ENCODE results near the gene DNAJC5. TPM values are rescaled to one million over a fixed set of nuclear protein-coding genes. Genes with fewer than 3 reads are reported as not detected.
"Not testable (repeated sequence)": the region's sequence is repeated elsewhere in the genome, so short reads cannot be mapped to it uniquely, and the experiment has no call there.

Gene DNAJC5
- polyA plus RNA-seq, 1 donor = 32.6 TPM

DNA sequence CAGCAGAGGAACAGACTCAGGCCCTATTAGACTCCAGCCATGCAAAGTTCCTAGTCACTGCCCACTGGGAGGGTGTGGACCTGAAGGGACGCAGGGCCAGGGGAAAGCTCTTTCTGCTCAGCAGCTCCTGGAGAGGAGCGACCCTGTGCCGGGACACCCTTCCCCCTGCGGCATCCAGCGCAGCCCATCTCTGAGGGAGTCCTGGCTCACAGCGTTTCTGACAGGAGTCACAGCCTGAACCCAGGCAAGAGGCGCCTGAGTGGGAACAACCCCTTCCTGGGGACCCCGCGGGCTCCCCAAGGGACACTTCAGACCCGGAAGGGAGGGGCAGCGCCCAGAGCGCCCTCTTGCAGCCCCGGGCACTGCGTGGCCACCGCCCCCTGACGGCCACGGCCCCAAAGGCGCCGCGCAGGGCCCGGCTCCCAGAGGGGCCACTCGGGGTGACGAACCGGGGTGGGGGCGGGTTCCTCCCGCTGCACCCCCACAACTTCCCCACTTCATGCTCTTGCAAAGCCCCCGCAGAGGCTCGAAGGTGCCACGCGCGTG, 60.4 kb downstream of the DNAJC5 start:
- no peak for DNase-seq (ENCODE audit: low read depth)

DNA sequence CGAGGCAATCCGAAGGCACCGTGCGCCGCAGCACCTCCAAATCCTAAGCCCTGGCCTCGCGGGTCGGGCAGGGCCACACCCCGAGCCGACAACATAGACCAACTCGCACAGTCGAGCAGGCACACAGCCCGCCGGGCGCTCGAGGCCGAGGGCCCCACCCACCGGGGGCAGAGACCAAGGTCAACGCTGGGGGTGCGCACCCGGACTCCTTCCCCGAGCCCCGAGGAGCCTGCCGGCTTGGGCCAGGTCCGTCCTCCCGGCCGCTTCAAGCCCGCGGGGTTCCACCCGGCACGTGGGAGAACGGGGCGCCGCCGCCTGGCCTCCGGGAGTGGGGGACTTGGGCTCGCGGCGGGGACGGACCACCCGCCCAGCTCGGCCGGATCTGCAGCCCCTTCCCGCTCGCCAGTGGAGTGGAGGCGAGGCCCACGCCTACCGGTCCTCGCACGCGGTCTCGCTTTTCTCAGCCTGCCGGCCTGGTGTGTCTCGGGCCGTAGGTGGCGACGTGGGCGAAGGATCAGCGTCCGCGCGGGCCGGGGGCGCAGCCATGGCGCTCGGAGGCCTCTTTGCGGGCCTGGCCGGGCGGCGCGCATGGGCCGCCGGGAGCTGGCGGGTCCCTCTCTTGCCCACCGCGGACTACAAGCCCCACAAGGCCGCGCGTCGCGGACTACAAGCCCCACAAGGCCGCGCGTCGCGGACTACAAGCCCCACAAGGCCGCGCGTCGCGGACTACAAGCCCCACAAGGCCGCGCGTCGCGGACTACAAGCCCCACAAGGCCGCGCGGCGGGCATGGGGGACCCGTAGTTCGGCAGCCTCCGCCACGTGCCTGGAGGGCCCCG, 61.1 kb downstream of the DNAJC5 start, which contains the start of gene UCKL1:
Gene UCKL1 (minus strand): TSS at position 590 of the 837 bp plus-strand sequence. CDS start 44 bp downstream, at position 546.
- peak; percentile 75 for DNase-seq (ENCODE audit: low read depth)

DNA sequence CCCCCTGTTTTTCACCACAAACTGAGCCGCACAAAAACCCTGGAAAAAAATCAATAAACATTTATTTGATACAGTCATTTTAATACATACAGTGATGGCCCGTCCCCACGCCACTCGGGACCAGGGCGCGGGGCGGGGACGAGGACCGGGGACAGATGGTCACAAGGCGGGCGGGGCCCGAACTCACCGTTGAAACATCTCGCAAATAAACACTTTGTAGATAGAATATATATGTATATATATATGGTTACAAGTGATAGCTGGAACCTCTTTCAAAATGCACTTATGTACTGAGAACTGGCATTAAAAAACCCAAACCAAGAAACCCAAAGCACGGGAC, 61.7 kb downstream of the DNAJC5 start:
- no peak for DNase-seq (ENCODE audit: low read depth)

DNA sequence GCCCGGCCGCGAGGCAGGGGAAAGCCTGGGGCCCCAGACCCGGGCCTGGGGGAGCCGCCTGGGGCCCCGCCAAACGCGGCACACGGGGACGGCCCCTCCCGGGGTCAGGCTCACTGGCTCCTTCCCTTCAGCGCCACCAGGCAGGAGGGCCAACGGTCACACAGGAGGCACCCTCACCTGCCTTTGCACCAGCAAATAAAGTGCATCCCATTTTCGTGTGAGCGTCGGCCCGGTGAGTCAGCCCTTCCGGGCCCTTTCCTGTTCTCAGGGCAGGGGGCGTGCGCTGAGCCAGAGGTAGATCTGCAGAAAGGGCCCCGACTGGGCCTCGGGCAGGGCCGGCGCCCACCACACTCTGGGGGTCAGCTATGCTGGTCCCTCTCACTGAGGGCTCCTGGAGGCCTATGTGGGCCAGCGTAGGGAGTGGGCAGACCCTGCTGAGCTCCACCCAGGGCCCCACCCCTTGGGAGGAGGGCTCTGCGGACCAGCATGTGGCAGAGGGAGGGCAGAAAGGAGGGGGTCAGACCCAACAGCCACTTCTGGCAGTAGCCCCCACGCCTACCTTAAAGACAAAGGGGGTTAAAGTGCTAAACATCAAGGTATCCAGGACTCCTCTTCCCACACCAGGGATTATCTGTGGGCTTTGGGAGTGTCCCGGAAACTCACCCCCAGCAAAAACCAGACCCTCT, 62.2 kb downstream of the DNAJC5 start:
- DNase-seq (ENCODE audit: low read depth) = no peak

DNA sequence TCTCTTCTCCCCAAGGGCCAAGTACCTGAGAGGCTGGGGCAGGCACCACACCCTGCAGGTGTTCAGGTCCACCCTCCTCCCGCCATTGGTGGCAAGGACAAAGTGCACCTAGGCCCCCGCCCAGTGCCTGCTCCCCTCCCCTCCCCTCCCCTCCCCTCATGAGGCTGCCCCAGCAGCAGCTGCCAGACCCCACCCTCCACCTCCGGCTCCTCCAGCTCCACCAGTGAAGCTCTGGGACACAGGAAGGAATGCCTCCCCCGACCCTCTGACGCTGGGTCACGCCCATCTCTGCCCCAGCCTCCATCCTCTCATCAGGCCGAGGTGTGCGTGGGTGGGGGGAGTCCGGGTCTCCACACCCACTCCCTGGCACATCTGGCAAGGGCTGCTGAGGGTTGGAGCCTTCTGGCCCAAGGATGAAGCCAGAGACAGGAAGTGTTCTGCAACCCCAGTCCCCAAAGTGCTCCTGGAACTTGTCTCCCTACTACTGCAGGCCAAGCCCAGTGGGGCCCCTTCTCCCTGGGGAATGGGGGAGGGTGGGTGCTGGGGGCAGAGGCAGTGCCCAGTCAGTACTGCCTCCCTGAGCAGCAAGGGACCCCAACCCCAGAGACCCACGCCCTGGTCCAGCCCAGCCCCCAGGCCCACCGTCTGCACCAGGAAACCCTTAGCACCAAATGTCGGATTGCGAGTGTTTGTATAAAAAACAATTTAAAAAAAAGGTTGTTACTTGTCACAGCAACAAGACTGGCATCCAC, 62.9 kb downstream of the DNAJC5 start:
- no peak for DNase-seq (ENCODE audit: low read depth)

DNA sequence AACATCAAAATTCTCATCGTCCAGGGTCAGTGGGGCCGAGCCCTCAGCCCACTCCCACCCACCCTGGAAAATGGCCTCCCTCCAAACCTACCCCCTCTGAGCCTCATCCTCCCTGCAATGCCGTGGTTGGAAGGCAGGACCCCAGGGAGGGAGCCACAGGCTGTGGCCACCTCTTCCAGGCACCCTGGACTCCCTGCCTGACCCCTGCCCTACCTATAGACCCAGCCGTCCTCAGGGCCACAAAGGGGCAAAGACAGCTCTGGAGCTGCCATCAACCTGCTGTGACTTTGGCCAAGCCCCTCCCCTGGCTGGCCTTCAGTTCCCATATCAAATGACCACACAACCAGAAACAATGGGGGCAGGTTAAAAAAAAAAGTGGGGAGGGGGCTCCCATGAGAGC, 63.5 kb downstream of the DNAJC5 start:
- no peak for DNase-seq (ENCODE audit: low read depth)

DNA sequence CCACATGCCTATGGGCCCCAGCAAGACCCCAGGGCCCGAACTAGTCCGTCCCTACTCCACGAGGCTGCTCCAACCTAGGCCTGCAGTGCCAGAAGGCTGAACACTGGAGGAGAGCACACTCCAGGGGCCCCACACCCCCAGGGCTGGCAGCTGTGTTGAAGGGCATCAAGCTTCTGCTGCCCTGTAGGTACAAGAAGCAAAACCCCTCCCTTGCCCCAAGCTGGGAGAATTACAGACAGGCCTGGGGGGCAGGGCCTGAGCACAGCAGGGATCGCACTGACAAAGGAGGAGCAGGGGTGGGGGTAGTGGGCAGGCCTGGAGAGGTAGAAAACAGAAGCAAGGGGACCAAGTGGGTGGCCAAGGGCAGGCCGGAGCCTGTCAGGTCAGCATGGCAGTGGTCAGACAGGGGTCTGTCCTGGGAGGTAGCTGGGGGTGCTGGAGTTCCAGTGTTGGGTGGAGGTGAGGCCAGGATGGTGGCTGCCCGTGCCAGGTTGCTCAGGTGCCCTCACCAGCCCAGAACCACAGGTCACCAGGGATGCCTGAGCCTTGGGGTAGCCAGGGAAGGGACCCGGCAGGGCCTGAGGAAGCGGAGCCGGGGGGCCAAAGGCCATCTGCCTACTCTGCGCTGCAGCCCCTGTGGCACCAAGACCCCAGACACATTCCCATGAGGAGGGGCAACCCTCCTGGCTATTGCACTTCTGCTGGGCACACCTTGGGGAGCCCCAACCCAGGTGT, 64.2 kb downstream of the DNAJC5 start:
- DNase-seq (ENCODE audit: low read depth) = no peak

DNA sequence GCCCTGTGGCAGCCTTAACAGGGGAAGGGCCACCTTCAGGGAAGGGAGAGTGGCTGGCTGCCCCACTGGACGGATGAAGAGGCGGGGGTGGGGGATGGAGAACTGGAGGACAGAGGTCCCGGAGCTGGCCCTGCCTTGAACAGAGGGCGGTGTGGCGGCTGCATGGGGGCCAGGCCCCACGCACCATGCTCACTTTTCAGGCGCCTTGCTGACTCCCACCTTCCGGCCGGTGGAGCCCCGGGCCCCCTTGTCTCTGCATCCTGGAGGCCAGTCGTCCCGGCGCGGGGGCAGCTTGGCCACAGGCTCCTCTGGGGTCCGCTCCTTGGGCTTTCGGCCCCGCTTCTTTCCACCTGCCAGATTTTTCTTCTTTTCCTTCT, 64.8 kb downstream of the DNAJC5 start:
- no peak for DNase-seq (ENCODE audit: low read depth)

DNA sequence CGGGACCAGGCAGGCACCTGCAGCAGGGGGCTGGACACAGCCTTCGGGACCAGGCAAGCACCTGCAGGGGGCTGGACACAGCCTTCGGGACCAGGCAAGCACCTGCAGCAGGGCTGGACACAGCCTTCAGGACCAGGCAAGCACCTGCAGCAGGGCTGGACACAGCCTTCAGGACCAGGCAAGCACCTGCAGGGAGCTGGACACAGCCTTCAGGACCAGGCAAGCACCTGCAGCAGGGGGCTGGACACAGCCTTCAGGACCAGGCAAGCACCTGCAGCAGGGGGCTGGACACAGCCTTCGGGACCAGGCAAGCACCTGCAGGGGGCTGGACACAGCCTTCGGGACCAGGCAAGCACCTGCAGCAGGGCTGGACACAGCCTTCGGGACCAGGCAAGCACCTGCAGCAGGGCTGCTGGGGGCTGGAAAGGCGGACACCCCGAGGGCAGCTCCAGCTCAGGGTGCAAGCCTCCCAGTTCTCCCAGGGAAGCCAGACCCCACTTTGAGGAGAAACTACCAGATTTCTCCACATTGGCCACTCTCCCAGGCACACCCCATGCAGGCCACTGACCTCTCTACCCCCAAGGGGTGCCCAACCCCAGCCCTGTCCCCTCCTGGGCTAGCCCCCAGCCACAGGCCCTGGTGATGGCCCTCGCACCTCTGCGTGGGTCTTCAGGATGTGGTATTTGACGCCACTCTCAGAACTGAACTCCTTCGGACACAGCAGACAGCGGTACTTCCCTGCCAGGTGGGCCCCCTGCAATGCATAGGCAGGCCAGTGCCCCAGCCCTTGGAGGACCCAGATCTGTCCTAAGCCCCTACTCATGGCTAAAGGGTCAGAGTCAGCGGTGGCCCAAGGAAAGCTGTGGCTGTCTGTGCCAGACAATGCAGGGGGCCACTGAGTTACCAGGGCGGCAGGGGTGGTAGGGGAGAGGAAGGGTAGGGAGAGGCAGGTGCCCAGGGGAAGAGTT, 66.0 kb downstream of the DNAJC5 start:
- DNase-seq (ENCODE audit: low read depth) = not testable (repeated sequence)

DNA sequence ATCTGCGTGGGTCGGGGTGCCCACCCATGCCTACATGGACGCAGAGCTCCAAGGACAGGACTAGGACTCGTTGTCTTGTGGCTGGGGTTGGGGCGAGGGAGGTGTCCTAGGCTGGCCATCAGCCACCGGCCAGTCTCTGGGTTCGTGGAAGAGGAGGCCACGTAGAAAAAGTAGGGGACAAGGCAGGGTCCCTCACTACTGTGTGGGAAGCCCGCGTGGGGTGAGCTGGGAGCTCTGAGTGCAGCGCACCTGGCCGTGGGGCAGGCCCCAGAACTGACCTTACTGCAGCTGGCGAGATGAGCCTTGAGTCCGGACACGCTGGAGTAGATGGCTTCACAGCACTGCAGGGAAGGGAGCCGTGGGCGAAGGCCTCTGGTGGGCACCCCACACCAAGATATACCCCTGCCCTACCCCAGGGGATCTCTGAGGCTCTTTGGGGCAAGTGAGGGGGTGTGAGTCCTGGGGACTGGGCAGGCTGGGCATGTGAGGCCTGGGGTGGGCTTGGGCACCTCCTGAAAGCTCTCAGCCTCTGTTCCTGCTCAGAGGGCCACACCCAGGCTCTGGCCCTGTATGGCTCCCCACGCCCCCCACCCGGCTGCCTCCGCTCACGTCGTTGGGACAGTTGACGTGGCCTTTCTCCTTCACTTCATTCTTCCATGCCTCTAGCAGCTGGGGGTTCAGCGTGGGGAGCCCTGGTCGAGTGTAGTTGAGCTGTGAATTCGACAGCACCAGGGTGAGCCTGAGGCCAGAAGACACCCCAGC, 66.9 kb downstream of the DNAJC5 start:
- no peak for DNase-seq (ENCODE audit: low read depth)

DNA sequence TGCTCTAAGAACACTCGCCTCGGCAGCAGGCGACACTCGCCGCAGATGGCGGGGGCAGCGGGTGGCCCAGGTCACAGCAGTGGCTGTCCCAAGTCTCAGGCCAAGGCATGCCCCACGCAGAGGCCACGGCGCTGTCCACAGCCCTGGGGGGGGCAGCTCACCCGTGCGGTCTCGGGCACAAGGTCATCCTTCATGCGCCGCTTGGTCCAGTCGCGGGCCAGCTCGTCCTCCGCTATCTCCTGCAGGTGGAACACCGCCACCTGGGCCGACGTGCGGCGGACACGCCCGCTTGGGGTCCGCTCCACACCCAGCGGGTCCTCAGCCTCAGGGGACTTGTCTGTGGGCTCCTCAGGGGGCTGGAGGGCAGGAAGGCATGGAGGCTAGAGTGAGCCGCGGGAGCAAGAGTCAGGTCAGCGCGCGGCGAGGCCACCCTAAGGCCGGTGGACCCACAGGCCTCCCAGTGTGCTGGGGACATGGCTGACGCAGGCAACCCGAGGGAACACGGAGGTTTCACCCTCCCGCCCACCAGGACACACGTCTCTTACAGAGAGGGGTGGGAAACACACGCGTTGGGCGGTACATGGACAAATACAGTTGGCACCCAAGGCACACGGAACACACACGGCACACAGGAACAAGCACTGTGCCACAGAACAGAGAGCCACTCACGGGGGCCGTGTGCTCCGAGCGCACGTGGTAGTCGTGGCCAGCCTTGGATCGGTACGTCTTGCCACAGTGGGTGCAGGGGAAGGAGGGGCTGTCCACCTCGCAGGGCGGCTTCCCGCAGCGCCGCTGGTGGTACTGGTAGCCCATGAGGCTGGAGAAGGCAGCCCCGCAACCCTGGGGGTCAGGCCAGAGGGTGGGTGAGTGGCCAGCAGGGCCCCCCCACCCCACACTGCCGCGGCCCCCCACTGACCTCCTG, 67.8 kb downstream of the DNAJC5 start:
- no peak for DNase-seq (ENCODE audit: low read depth)

DNA sequence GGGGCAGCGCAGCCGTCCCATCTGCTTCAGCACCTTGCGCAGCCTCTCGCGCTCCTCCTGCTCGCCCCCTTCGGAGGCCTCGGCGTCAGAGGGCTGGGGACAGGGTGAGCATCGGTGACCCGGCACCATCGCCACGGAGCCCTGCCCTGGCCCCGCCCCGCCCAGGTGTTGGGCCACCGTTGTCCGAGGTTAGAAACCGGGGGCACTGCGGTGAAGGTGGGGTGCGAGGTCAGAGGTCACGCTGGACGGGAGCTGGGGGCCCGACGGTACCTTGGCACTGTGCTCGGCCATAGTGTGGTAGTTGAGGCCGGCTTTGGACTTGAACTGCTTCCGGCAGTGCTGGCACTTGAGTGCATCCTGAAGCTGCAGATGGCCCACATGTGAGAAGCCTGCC, 68.4 kb downstream of the DNAJC5 start:
- DNase-seq (ENCODE audit: low read depth) = no peak

DNA sequence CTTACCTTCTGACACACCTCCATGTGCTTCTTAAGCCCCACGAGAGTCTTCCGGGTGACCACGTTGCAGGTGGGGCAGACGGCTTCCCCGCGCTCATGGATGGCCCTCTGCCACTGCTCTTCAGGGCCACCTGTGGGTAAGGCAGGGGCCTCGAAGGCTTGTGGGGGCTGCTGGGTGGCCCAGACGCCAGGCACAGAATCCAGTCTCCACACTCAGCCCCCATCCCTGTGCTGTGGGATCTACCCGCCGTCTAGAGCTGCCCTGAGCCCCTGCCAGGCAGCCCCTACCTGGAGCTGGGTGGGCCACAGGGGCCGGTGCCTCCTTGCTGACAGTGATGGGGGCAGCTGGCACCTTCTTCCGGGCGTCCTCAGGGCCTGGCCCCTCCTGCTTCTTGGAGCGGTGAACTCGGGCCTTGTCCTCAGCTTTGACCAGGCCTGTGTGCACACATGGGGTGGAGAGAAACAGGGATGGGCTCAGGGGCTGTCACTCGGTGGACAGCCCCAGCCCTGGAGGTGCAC, 68.9 kb downstream of the DNAJC5 start:
- DNase-seq (ENCODE audit: low read depth) = no peak

DNA sequence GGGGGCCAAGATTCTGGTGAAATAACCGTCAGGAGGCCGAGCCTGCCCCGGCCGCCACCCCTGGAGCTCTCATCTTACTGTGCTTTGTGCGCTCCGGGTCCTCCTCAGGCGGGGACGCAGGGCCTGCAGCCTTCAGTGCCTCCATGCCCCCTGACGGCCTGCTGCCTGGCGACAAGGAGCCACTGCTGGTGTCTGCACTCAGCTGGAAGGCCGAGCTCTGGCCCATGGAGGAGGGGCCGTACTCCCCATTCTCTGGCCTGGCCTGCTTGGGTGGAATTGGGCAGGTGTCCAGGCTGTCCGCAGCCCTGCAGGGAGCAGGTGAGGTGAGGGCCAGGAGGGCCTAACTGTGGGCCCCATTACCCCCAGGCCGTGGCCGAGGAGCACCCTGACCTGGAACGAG, 69.5 kb downstream of the DNAJC5 start:
- no peak for DNase-seq (ENCODE audit: low read depth)

DNA sequence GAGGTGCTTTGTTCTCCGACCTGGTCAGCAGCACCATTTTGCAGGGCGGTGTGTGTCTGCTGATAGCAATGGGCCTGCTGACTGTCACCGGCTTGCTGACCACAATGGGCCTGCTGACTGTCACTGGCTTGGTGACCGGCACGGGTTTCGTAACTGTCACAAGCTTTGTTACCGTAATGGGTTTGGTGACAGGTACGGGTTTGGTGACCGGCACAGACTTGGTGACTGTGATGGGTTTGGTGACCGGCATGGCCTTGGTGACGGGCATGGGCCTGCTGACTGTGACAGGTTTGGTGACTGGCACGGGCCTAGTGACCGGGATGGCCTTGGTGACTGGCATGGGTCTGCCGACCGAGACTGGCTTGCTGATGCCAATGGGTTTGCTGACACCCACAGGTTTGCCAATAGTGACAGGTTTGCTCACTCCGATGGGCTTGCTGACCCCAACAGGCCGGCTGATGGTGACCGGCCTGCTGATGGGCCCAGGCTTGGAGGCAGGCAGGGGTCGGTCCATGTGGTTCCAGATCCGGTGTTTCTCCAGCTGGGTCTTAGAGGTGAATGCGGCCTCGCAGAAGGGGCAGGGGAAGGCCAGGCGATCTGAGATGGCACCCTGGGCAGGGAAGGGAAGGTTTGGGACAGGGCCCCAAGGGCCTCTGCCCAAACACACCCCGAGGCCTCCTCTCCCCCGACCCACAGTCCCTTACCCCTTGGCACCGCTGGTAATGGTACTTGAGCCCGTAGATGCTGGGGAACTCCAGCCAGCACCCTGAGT, 71.4 kb downstream of the DNAJC5 start:
- DNase-seq (ENCODE audit: low read depth) = no peak

DNA sequence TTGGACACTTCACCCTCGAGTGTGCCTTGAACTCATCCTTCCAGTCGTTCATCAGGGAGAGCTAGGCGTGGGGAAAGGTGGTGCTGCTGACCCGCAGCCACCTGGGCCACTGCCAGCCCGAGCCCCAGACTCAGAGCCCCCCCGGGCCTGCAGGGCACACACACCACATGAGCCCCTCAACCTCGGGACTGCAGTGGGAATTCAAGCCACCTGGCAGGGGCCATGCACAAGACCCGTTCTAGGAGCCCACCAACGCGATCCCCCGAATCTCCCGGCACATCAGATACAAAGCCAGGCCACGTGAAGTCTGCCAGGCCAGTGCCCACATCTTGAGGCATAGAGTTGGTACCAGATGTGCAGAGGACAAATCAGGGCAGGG, 72.0 kb downstream of the DNAJC5 start:
- no peak for DNase-seq (ENCODE audit: low read depth)

DNA sequence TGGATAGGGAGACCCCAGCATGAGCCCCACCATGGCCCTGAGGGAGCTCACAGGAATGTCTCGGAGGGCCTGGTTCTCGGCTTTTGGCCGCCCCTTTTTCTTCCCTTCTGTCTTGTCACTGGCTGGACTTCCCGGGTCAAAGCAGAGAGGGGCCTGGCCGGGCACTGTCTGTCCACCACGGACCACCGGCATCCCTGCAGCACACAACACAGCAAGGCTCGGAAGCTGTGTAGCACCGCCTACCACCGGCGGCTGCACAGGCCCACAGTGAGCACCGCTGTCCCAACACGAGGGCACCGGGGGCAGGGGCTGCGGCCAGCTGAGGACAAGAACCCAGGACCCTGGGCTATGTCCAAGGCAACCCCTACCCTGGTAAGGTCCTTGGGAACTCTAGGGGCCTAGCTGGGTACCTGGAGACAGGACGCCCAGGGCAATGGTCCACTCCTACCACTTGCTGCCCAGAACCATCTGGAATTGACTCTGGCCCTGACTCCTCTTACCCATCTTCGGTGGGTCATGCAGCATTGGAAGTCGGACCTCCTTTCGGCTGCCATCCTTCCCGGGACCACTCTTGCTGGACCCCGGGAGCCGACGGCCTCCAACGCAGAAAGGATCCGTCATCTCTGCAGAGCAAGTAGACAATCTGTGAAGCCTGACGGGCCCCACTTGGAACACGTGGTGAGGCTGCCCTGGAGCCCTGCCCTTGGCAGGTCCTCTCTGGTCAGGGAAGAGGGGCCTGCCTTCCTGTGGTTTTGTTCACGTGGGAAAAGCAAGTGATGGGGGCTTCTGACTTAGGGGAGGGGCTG, 72.6 kb downstream of the DNAJC5 start:
- no peak for DNase-seq (ENCODE audit: low read depth)

Data from forelimb muscle (tissue), 1 donor.